H1 (cell line): ENCODE measurements around the gene HSF5. TPM values are rescaled to one million over a fixed set of nuclear protein-coding genes. Genes with fewer than 3 reads are reported as not detected.

Experiments used
- CTCF ChIA-PET: fragments of 300-600 bp; sonication (Branson Sonifier 250); formaldehyde crosslinking; loops from one replicate; lab custom pipeline; 2021; ENCODE audit not compliant: partially characterized antibody; lab: Charles Lee
- POLR2A ChIA-PET: fragments of 300-600 bp; sonication (Branson Sonifier 250); formaldehyde crosslinking; loops from one replicate; lab custom pipeline; 2021; ENCODE audit warnings: inconsistent platforms; ENCODE audit not compliant: partially characterized antibody; lab: Charles Lee
- DNase-seq, 2 experiments: peaks; one replicate each; pipeline versions ENCODE4 v3.0.0 to v3.0.0-alpha.2; 2010 to 2022; ENCODE audit warnings: low spot score in 2 of 2, low read depth in 1 of 2, mixed read lengths in 1 of 2
- FAIRE-seq: peaks from 2 replicates; lab custom pipeline; 2011; peaks lifted over from hg19 to GRCh38; lab: Jason Lieb, UNC
- H2AFZ ChIP-seq: 2 replicates; pipeline ENCODE4 v1.8.1; 2012; ENCODE audit warnings: low read length, inconsistent platforms
- H2AK5ac ChIP-seq: 2 replicates; pipeline ENCODE4 v1.6.1; 2013; ENCODE audit warnings: low read depth, low read length
- H2BK120ac ChIP-seq: replicated peaks from 2 replicates; pipeline ENCODE3; 2013; ENCODE audit warnings: low read depth, low read length, inconsistent platforms
- H2BK12ac ChIP-seq: 2 replicates; pipeline ENCODE4 v1.6.1; 2013; ENCODE audit warnings: low read depth, low read length
- H2BK15ac ChIP-seq: 2 replicates; pipeline ENCODE4 v1.6.1; 2013; ENCODE audit warnings: low read length
- H2BK20ac ChIP-seq: 2 replicates; pipeline ENCODE4 v1.6.1; 2013; ENCODE audit warnings: low read length
- H2BK5ac ChIP-seq: 2 replicates; pipeline ENCODE4 v1.6.1; 2013; ENCODE audit warnings: low read depth, low read length
- H3K14ac ChIP-seq: 2 replicates; pipeline ENCODE4 v1.6.1; 2013; ENCODE audit warnings: inconsistent platforms; ENCODE audit not compliant: insufficient read length
- H3K18ac ChIP-seq: 2 replicates; pipeline ENCODE4 v1.6.1; 2013; ENCODE audit warnings: low read length; ENCODE audit errors: extremely low read depth
- H3K23ac ChIP-seq: 2 replicates; pipeline ENCODE4 v1.6.1; 2013; ENCODE audit warnings: inconsistent platforms; ENCODE audit not compliant: insufficient read length
- H3K23me2 ChIP-seq: 2 replicates; pipeline ENCODE4 v1.6.1; 2013; ENCODE audit warnings: low read depth, low read length
- H3K27ac ChIP-seq: 2 replicates; pipeline ENCODE4 v1.6.1; 2011; ENCODE audit warnings: low read depth, low read length, inconsistent platforms
- H3K27me3 ChIP-seq, 4 experiments: replicated peaks in 1 of 4; 1 replicate in 1 of 4; 2 replicates in 3 of 4; pipeline versions ENCODE4 v1.6.1 to v1.8.1; 2011 to 2013; ENCODE audit warnings: low read length in 3 of 4, mild to moderate bottlenecking in 3 of 4, inconsistent platforms in 2 of 4, mixed read lengths in 2 of 4, moderate library complexity in 1 of 4; ENCODE audit not compliant: control insufficient read depth in 3 of 4, insufficient read depth in 3 of 4; ENCODE audit errors: extremely low read depth in 1 of 4
- H3K36me3 ChIP-seq, 4 experiments: 2 replicates each; pipeline versions ENCODE4 v1.6.1 to v1.8.1; 2011 to 2013; ENCODE audit warnings: mild to moderate bottlenecking in 4 of 4, low read length in 3 of 4, moderate library complexity in 2 of 4, control low read depth in 1 of 4, inconsistent platforms in 1 of 4; ENCODE audit not compliant: insufficient read depth in 4 of 4, control insufficient read depth in 2 of 4
- H3K4ac ChIP-seq: replicated peaks from 2 replicates; pipeline ENCODE3; 2013; ENCODE audit warnings: low read length, low read depth, mixed read lengths, inconsistent platforms; ENCODE audit not compliant: insufficient read length
- H3K4me1 ChIP-seq, 4 experiments: replicated peaks in 1 of 4; 1 replicate in 1 of 4; 2 replicates in 3 of 4; pipeline versions ENCODE4 v1.6.1 to v1.8.1; 2011 to 2013; ENCODE audit warnings: low read length in 3 of 4, inconsistent platforms in 2 of 4, mixed read lengths in 1 of 4; ENCODE audit not compliant: insufficient read depth in 4 of 4, control insufficient read depth in 3 of 4
- H3K4me2 ChIP-seq, 2 experiments: 2 replicates each; pipeline versions ENCODE4 v1.6.1 to v1.8.1; 2011 to 2013; ENCODE audit warnings: low read depth in 2 of 2, low read length in 2 of 2, control low read depth in 1 of 2, inconsistent platforms in 1 of 2, mild to moderate bottlenecking in 1 of 2; ENCODE audit not compliant: insufficient read depth in 1 of 2
- H3K4me3 ChIP-seq, 4 experiments: fragments of 200-600, 300-600 bp in 1 of 4; sonication (generic), shearing (Covaris generic), sonication (Bioruptor Twin) in 1 of 4; 2 replicates each; pipeline versions ENCODE4 v1.5.1 to v1.8.1; 2011 to 2016; ENCODE audit warnings: low read length in 4 of 4, low read depth in 3 of 4, control low read depth in 2 of 4, inconsistent platforms in 2 of 4, mild to moderate bottlenecking in 2 of 4, mixed read lengths in 1 of 4, moderate library complexity in 1 of 4; ENCODE audit not compliant: insufficient read depth in 2 of 4; ENCODE audit errors: extremely low read depth in 1 of 4
- H3K56ac ChIP-seq: replicated peaks from 2 replicates; pipeline ENCODE3; 2013; ENCODE audit warnings: low read depth, mild to moderate bottlenecking, mixed read lengths, low read length, inconsistent platforms; ENCODE audit not compliant: insufficient read length
- H3K79me1 ChIP-seq: 2 replicates; pipeline ENCODE4 v1.6.1; 2013; ENCODE audit warnings: low read depth, low read length, control low read depth
- H3K79me2 ChIP-seq, 2 experiments: 2 replicates each; pipeline versions ENCODE4 v1.6.1 to v1.8.1; 2012 to 2013; ENCODE audit warnings: low read length in 2 of 2, mild to moderate bottlenecking in 2 of 2, inconsistent platforms in 1 of 2; ENCODE audit not compliant: insufficient read depth in 2 of 2, control insufficient read depth in 1 of 2
- H3K9ac ChIP-seq, 4 experiments: replicated peaks in 1 of 4; 1 replicate in 1 of 4; 2 replicates in 3 of 4; pipeline versions ENCODE4 v1.6.1 to v1.8.1; 2011 to 2013; ENCODE audit warnings: low read depth in 3 of 4, low read length in 3 of 4, control low read depth in 2 of 4, mild to moderate bottlenecking in 2 of 4, moderate library complexity in 2 of 4, inconsistent platforms in 1 of 4; ENCODE audit errors: extremely low read depth in 1 of 4
- H3K9me3 ChIP-seq, 2 experiments: 2 replicates each; pipeline versions ENCODE4 v1.6.1 to v1.8.1; 2012 to 2013; ENCODE audit warnings: mild to moderate bottlenecking in 2 of 2, moderate library complexity in 2 of 2, control low read depth in 1 of 2, inconsistent platforms in 1 of 2, low read depth in 1 of 2, low read length in 1 of 2, mixed read lengths in 1 of 2; ENCODE audit not compliant: insufficient read depth in 2 of 2
- H4K20me1 ChIP-seq, 2 experiments: replicated peaks in 1 of 2; 2 replicates each; pipeline versions ENCODE3 to v1.8.1; 2011 to 2013; ENCODE audit warnings: inconsistent platforms in 2 of 2, low read length in 2 of 2, mild to moderate bottlenecking in 1 of 2; ENCODE audit not compliant: insufficient read depth in 2 of 2, control insufficient read depth in 1 of 2
- H4K5ac ChIP-seq: 2 replicates; pipeline ENCODE4 v1.6.1; 2013; ENCODE audit warnings: low read length, low read depth, mixed read lengths, inconsistent platforms; ENCODE audit not compliant: insufficient read length
- H4K8ac ChIP-seq: 2 replicates; pipeline ENCODE4 v1.8.0; 2013; ENCODE audit warnings: mild to moderate bottlenecking, moderate library complexity, low read length, inconsistent platforms; ENCODE audit not compliant: insufficient read depth; ENCODE audit errors: extremely low read depth
- H4K91ac ChIP-seq: replicated peaks from 2 replicates; pipeline ENCODE3; 2013; ENCODE audit warnings: low read length, mixed read lengths, inconsistent platforms; ENCODE audit not compliant: insufficient read length
- ATF2 ChIP-seq: IDR thresholded peaks from 2 replicates; pipeline ENCODE4 v1.6.1; 2012; ENCODE audit warnings: low read length, inconsistent platforms
- CBX5 ChIP-seq: fragments of 300-800, 300-1000 bp; sonication (generic); IDR thresholded peaks from 2 replicates; pipeline ENCODE4 v1.7.1; 2016; ENCODE audit warnings: antibody characterized with exemption, low read length, low read depth
- CBX8 ChIP-seq: fragments of 300-800, 300-1000 bp; sonication (generic); IDR thresholded peaks from 2 replicates; pipeline ENCODE4 v1.7.1; 2016; ENCODE audit warnings: low read depth, low read length, borderline replicate concordance
- FOSL1 ChIP-seq: IDR thresholded peaks from 2 replicates; pipeline ENCODE4 v1.6.1; 2011; ENCODE audit warnings: mild to moderate bottlenecking, low read depth, low read length, moderate library complexity; ENCODE audit not compliant: insufficient read depth
- HDAC6 ChIP-seq: IDR thresholded peaks from one replicate; pipeline ENCODE4 v1.7.1; 2012; ENCODE audit warnings: low read depth, mild to moderate bottlenecking, inconsistent platforms, low read length, moderate library complexity
- NRF1 ChIP-seq: IDR thresholded peaks from 2 replicates; pipeline ENCODE4 v1.6.1; 2011; ENCODE audit warnings: mild to moderate bottlenecking, low read depth, low read length, improper control_type of control experiment
- PHF8 ChIP-seq: fragments of 200-600 bp; sonication (generic); conservative IDR thresholded peaks from 2 replicates; pipeline ENCODE4 v1.7.1; 2012; ENCODE audit warnings: low read depth, mild to moderate bottlenecking, inconsistent platforms, low read length, moderate library complexity
- POLR2A ChIP-seq, 2 experiments: IDR thresholded peaks; 1 replicate in 1 of 2; 2 replicates in 1 of 2; pipeline ENCODE4 v1.6.1; 2011; ENCODE audit warnings: low read depth in 2 of 2, low read length in 2 of 2, mild to moderate bottlenecking in 2 of 2; ENCODE audit errors: control extremely low read depth in 1 of 2
- POU5F1 ChIP-seq: IDR thresholded peaks from 2 replicates; pipeline ENCODE4 v1.6.1; 2011; ENCODE audit warnings: low read depth, mild to moderate bottlenecking, low read length, moderate library complexity
- RNF2 ChIP-seq: fragments of 200-900, 300-1000 bp; sonication (generic); IDR thresholded peaks from 2 replicates; pipeline ENCODE4 v1.7.1; 2016; ENCODE audit warnings: borderline replicate concordance, low read depth, mild to moderate bottlenecking, antibody characterized with exemption, low read length; ENCODE audit not compliant: poor library complexity, severe bottlenecking; ENCODE audit errors: missing control alignments
- RXRA ChIP-seq: IDR thresholded peaks from 2 replicates; pipeline ENCODE4 v1.6.1; 2011; ENCODE audit warnings: low read depth, mild to moderate bottlenecking, low read length, moderate library complexity; ENCODE audit not compliant: insufficient read depth
- SIX5 ChIP-seq: IDR thresholded peaks from 2 replicates; pipeline ENCODE4 v1.6.1; 2011; ENCODE audit warnings: mild to moderate bottlenecking, low read depth, low read length
- SP4 ChIP-seq: IDR thresholded peaks from 2 replicates; pipeline ENCODE4 v1.6.1; 2012; ENCODE audit warnings: low read length, inconsistent platforms
- YY1 ChIP-seq: IDR thresholded peaks from 2 replicates; pipeline ENCODE4 v1.6.1; 2011; ENCODE audit warnings: low read depth, mild to moderate bottlenecking, low read length
- polyA plus RNA-seq, 7 experiments: library from polyadenylated mRNA; depleted of rRNA in 3 of 7; stranded (reverse) in 5 of 7; unstranded in 2 of 7; fragments of >200 nt in 5 of 7; fragments of 200-250 nt in 2 of 7; gene quantifications; 1 replicate in 5 of 7; 2 replicates in 1 of 7; 4 replicates in 1 of 7; pipeline versions ENCODE4 v1.2.1 to v1.2.3, GENCODE V29; 2011 to 2013; ENCODE audit warnings: missing spikeins in 2 of 7, mixed read lengths in 2 of 7
- total RNA-seq: library from RNA; stranded (reverse); fragmentation: NEBNext Ultra II Directional; extraction: Animal tissue kit (Norgen Biotek cat#: 25700); gene quantifications from 2 replicates; pipeline ENCODE4 v1.2.1, GENCODE V29; 2021

HSF5 gene
- total and polyA plus RNA-seq, 2 of the 8 experiments (the other 6 are each of a cell fraction or from before 2014, with no cell fraction given): not detected

GRCh38 chr17:58402047-58402446 lies 86.2 kb downstream of the HSF5 start:
- Histone ChIP-seq H3K27me3 (peaks cover 19 to 50% (median 38%) of the 10 kb centered on the region in 4 experiments; a peak in 6 of 7 replicates), H3K4ac (no peak overlapping the region), H4K8ac (no peak overlapping the region), H3K56ac (no peak overlapping the region), H4K91ac (no peak overlapping the region), H4K5ac (no peak overlapping the region), H2BK20ac (no peak overlapping the region), H2AK5ac (no peak overlapping the region; the same call in 1 of the 2 replicates), H3K79me2 (no peaks in the 10 kb centered on the region), H3K79me1 (no peaks in the 10 kb centered on the region), H3K14ac (no peak overlapping the region), H2BK12ac (peak overlapping the region; percentile 65; the same call in 1 of the 2 replicates), H2BK15ac (no peak overlapping the region), H3K4me2 (no peak overlapping the region), H3K4me3 (no peak overlapping the region), H3K23ac (no peak overlapping the region), H2AFZ (no peak overlapping the region), H3K23me2 (no peaks in the 10 kb centered on the region), H3K4me1 (peaks cover 2 to 12% (median 8%) of the 10 kb centered on the region in 4 experiments; a peak in 4 of 7 replicates), H3K27ac (no peak overlapping the region), H3K9me3 (no peaks in the 10 kb centered on the region), H2BK120ac (no peak overlapping the region), H2BK5ac (no peak overlapping the region), H4K20me1 (peaks cover 0 to 2% of the 10 kb centered on the region in 2 experiments), H3K18ac (no peak overlapping the region), H3K9ac (no peak overlapping the region), H3K36me3 (no peaks in the 10 kb centered on the region)
- ChIA-PET CTCF (interaction anchor here (1.3 kb wide), 1 partner anchor 16 kb away, joined by 6 read pairs; the partner anchor contains the start of gene RNF43), POLR2A (no interaction called here)
- DNase-seq: no peak
- no peak for FAIRE-seq
- no peak for TF ChIP-seq RNF2
- no peak for TF ChIP-seq SIX5
- TF ChIP-seq POLR2A (IDR thresholded peaks at IDR 0.05; ENCODE audit: control extremely low read depth in 1 of 2, low read depth in 2 of 2, low read length in 2 of 2): no peak
- TF ChIP-seq POU5F1: no peak
- no peak for TF ChIP-seq CBX8
- no peak for TF ChIP-seq PHF8
- no peak for TF ChIP-seq SP4
- TF ChIP-seq HDAC6: no peak
- TF ChIP-seq RXRA: no peak
- no peak for TF ChIP-seq NRF1
- no peak for TF ChIP-seq YY1
- TF ChIP-seq ATF2: no peak
- no peak for TF ChIP-seq CBX5
- no peak for TF ChIP-seq FOSL1
